ENCODE data around the gene SNPH.

SNPH gene

DNA sequence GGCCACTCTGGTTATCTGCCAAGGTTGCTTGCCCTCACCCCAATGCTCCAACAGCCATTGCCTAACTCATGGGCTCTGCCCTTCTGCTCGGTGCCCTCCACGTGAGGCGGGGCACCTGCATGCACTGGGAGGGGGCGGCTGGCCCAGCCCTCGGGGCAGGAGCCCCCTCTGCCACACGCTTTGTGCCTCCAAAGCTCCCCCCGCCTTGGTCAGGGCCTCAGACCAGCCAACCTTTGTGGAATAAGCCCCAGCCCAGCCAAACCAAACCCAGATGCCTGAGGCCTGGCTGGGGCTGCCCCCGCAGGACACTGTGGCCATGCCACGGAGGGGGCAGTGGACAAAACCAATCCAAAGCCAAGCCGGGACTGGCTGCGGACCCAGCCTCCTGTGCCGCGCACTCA lies 41.5 kb downstream of the SNPH start:
- no peak for DNase-seq

- DNase-seq = no peak
These were observed 42.1 kb downstream of the SNPH start for GRCh38 chr20:1308067-1308701.

GRCh38 chr20:1308702-1309095 lies 42.6 kb downstream of the SNPH start:
- DNase-seq = no peak

DNA sequence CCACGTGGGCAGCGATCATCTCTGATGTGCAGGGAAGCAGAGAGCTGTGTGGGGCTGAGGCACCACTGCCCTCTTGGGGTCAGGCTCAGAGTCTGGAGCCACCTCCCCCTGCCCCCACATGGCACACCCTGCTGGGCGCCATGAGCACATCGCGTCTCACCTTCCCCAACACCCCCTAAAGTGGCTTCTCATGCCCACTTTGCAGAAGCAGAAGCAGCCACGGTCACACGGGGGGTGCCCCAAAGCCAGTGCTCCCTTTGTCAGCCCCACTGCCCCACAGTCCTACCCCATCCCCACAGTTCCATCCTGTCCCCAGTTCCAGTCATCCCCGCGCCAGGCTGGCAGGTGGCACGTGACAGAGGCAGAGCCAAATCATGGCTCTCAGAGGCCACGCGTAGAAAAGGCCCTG lies 43.3 kb downstream of the SNPH start:
- DNase-seq = no peak

- no peak for DNase-seq
These were observed 44.0 kb downstream of the SNPH start for GRCh38 chr20:1310071-1310470.

GRCh38 chr20:1310506-1311190 lies 44.6 kb downstream of the SNPH start:
- DNase-seq = no peak

DNA sequence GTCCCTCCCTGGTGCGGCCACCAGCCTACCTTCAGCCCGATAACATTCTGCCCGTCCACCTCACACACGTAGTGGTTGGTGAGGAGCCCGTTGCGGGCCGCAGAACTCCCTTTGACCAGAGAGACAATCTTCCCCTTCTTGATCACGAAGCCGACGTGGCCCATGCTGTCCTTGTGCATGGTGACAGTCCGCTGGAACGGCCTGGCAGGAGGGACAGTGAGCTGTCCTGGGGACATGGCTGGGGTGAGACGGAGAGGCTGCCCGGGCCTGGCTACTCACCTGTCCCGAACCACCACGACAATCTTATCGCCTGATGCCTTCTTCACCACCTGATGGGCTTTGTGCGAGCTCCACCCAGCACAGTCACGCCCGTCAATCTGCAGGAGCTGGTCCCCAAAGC lies 46.2 kb downstream of the SNPH start:
- DNase-seq = no peak

DNA sequence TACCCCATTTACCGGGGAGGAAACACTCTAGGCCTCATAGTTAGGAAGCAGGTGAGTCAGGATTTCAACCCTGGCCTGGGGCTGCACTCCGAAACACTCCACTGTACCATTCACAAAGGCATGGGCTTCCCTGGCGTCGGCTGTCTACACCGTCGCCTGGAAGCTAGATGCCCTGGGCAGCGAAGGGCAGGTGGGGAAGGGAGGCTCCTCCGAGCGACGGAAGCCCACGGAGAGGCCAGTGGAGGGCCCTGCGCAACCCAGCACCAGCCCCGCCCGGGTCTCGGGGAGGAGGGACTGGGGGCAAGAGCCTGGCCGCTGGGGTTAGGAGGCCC lies 46.8 kb downstream of the SNPH start:
- no peak for DNase-seq

- peak; percentile 52 for DNase-seq
These were observed 47.3 kb downstream of the SNPH start for GRCh38 chr20:1313236-1313964.

- no peak for DNase-seq
These were observed 49.7 kb downstream of the SNPH start for GRCh38 chr20:1315804-1316203.

DNA sequence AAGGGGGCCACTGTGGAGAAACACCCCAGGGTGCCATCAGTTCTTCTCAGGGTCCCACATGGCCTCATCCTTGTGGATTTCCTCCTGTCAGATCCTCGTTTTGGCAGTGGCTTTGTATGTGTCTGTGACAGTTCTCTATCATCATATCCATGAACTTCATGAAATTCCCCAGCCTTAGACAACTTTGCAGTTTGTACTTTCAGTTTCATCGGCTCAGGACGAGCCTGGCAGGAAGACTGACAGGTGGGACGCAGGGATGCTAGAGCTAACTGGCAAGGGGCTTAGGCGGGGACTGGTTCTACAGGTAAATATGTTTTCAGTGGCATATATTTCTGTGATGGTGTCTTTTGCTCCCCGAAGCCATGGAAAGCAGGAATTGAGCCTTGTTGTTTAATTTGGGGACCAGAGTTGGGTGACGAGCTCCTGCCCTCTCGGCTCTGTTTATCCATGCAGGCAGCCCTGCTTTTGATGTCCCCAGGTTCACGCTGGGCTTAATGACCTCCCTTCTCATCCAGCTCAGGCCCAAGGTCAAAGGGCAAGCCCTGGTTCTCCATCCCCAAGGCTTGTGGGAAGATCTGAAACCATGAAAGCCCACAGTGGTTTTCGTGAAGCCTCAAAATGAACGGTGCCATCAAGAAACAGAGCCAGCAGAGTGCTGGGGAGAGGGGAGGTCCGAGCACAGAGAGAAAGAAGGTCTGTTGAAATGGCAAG lies 51.6 kb downstream of the SNPH start:
- DNase-seq = no peak

DNA sequence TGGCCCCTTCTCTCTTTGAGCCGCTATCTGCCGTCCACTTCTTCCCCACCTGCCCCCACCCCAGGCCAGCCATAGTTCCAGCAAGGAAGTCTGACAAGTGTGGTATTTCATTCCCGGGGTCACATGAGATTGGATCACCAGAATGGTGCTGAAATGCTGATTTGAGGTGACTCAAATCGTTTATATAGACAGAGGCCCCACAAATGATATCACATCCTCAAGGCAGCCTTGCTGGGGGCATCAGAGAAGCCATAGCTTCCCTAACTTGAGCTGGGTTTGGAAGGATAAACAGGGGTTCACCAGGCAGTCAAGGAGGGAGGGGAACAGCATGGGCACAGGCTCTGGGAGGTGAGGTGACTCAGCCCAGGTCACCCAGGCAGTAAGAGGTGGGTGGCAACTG lies 53.0 kb downstream of the SNPH start:
- no peak for DNase-seq

GRCh38 chr20:1319462-1319861 lies 53.4 kb downstream of the SNPH start:
- no peak for DNase-seq

DNA sequence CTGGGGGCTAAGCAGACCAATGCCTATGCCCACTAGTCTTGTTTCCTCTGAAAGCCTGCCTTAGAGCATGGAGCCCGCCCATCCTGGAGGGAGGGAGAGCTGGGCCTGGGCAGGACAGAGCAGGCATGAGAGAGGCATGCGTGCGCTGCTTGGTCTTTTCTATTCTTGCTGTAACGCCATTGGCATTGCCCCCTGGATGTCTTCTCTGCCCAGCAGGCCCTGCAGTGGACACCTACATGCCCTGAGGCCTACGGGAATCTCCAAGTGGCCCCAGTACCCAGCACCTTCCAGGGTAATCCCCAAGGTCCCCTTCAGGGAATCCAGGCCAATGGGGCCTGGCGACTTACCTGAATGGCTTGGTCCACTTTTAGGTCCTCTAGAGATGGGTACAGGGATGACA lies 53.9 kb downstream of the SNPH start:
- DNase-seq = no peak

GRCh38 chr20:1320902-1321653 lies 55.0 kb downstream of the SNPH start:
- DNase-seq = no peak

DNA sequence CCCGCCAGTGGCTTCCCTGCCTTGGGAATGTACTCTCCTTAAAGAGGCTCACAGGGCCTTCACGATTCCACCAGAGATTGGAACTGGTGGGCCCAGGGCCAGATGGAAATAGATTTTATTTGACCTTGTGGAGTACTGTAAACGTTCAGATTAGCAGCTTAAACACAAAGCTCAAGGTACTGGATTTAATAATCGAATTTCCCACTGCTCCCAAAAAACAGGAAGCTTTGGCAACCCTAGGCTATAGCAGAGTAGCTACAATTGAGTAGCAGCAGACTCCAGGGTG lies 55.5 kb downstream of the SNPH start:
- no peak for DNase-seq

GRCh38 chr20:1322511-1323245 lies 56.6 kb downstream of the SNPH start:
- peak; percentile 47 for DNase-seq

GRCh38 chr20:1323256-1323655 lies 57.2 kb downstream of the SNPH start:
- no peak for DNase-seq

- no peak for DNase-seq
These were observed 57.9 kb downstream of the SNPH start for GRCh38 chr20:1323830-1324597.

- peak; percentile 38 for DNase-seq
These were observed 58.6 kb downstream of the SNPH start for GRCh38 chr20:1324598-1325172.
